GM19397 (cell line): ENCODE results near the gene ASTL.
"Not testable (repeated sequence)": the region's sequence is repeated elsewhere in the genome, so short reads cannot be mapped to it uniquely, and the experiment has no call there.

Experiments
- ATAC-seq: cut with Tn5 transposase; IDR thresholded peaks from one replicate; pipeline ENCODE4 v1.9.1; 2021; ENCODE audit warnings: mild to moderate bottlenecking, moderate library complexity; ENCODE audit not compliant: unreplicated experiment

ASTL gene

DNA sequence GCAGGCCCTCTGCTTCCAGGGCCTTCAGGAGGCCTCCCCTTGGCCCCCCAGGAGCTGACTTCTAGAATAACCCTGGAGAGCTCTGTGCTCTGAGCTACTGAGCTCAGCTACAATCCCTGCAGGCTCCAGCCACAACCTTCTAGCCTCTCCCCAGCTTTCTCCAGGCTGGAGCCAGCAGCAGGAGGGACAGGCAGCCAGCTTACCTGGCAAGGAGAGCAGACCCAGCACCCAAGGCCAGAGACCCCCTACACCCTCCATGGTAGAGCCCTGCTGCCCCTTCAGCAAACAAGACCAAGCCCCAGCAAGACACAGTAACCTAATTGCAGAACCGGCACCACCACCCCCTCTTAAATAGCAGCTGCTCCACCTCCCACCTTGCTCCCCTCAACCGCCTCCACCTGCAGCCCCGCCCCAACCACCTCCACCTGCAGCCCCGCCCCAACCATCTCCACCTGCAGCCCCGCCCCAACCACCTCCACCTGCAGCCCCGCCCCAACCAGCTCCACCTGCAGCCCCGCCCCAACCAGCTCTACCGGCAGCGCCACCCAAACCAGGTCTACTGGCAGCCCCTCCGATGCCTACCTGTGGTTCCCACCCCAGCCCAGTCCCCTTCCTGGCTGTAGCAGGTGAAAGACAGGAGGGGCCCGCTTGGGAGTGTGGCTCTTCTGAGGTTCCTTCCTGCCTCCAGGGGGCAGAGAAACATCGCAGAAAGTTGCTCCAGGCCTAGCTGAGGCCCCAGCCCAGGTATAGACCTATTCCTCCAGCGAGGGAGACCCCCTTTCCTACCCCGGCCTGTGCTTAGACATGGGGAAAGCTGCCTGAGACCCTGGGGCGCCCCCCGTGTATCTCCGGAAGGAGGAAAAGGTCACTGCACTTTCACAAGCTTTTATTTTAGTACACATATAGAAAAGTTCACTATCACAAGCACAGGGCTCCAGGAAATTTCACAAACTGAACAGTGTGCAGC is at the start of gene ASTL:
Gene ASTL, minus strand, starts transcription at position 324 of the 967 bp plus-strand sequence. Its CDS starts 66 bp downstream, at position 258.
- ATAC-seq = no peak

- no peak for ATAC-seq
These were observed 48.3 kb upstream of the ASTL start for GRCh38 chr2:96186562-96186961.

- ATAC-seq = no peak
These were observed 47.2 kb upstream of the ASTL start for GRCh38 chr2:96185516-96185915.

DNA sequence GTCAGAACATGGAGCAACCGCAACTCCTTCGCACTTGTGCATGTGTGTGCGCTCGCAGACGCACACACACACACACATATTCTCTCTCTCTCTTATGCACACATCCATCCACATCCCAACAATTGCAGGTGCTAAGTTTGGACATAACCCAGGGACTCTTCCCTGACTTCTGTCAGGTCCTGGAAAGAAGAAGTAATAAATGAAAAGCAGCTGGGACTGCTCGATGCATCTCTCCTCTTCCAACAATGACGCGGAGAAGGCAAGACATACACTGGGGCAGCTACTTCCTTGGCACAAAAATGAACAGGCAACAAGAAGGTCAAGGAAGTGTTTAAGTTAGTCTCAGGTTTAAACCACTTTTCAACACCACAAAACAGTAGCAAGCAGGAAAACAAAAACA is 46.7 kb upstream of the ASTL start:
- no peak for ATAC-seq

GRCh38 chr2:96184188-96184587 is 45.9 kb upstream of the ASTL start:
- ATAC-seq = no peak

DNA sequence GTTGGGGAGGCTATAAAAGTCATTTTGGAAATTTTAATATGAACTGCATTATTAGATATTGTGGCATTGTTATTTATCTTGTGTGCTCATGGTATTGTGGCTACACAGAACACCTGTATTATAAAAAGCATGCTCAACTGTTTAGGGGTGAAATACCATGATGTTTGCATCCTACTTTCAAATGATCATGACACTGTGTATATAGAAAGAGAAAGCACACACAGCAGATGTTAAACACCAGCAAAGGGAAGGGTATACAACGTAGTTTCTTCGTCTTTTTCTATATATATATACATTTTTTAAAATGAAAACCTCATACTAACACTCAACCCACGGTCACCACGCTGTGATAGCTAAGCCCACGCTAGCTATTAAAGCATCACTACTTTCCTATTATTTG is 43.2 kb upstream of the ASTL start:
- no peak for ATAC-seq

GRCh38 chr2:96180521-96180920 is 42.2 kb upstream of the ASTL start:
- ATAC-seq = no peak

DNA sequence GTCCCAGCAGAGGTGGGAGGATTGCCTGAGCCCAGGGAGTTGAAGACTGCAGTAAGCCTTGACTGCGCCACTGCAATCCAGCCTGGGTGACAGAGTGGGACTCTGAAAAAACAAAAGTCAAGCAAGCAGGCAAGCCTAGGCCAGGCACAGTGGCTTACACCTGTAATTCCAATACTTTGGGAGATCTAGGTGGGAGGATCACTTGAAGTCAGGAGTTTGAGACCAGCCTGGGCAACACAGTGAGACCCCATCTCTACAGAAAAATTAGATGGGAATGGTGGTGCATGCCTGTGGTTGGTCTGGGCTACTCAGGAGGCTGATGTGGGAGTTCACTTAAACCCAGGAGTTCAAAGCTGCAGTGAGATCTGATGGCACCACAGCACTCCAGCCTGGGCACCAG is 41.7 kb upstream of the ASTL start:
- no peak for ATAC-seq

- ATAC-seq = no peak
These were observed 38.4 kb upstream of the ASTL start for GRCh38 chr2:96176661-96177060.

- no peak for ATAC-seq
These were observed 37.6 kb upstream of the ASTL start for GRCh38 chr2:96175951-96176350.

GRCh38 chr2:96174251-96175144 is 36.2 kb upstream of the ASTL start:
- ATAC-seq = peak; percentile 71

GRCh38 chr2:96171831-96172230 is 33.5 kb upstream of the ASTL start:
- ATAC-seq = no peak

DNA sequence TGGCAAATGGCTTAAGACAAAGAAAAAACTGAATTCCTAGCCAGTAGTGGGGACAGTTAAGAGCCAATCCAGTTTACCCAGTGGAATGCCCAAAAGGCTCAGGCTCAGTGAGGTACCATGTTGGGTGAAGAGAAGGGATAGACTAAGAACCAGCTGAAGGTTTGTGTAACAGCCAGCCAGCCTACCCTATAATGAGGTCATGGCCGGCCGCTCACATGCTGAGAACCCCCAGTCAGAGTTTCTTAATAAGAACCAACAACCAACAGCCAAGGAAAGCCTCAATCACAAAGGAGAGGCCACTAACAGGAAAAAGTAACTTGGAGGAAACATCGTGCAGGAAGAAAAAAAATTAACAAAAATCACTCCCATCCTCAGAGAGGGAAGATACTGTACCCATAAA is 32.3 kb upstream of the ASTL start:
- ATAC-seq = no peak

GRCh38 chr2:96169868-96170507 is 31.7 kb upstream of the ASTL start:
- no peak for ATAC-seq

GRCh38 chr2:96167407-96168013 is 29.2 kb upstream of the ASTL start:
- ATAC-seq = no peak

DNA sequence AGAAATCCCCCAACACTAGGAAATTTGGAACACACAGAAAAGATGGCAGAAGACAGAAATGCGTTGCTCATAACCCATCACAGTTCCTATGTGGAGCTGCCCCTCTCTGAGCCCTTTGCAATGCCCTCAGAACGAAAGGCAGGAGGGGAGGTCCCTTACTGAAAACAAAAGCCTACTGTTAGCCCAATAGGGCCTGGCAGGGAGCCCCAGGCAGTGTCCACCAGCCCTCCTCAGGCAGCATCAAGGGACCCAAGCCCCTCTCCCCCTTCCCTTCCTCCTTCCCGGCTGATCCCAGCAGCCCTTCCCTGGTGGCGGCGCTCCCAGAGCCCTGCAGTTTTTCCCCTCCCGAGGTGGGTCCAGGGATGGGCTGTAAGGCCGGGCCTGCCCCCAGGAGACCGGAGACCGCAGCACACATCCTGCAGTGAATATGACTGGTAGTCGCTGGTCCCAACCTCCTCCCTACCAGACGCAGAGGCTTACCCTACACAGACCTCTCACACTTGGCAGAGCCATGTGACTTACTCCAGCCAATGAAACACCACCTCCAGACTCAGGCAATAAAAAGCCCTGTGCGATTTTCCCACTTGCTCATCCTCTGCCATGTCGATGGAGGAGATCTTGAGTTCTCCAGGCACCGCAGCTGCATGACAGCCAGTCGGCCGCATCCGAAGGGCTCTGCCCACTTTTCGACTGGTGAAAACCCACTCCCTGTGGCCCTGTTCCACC is 26.3 kb upstream of the ASTL start:
- ATAC-seq = peak; percentile 58

DNA sequence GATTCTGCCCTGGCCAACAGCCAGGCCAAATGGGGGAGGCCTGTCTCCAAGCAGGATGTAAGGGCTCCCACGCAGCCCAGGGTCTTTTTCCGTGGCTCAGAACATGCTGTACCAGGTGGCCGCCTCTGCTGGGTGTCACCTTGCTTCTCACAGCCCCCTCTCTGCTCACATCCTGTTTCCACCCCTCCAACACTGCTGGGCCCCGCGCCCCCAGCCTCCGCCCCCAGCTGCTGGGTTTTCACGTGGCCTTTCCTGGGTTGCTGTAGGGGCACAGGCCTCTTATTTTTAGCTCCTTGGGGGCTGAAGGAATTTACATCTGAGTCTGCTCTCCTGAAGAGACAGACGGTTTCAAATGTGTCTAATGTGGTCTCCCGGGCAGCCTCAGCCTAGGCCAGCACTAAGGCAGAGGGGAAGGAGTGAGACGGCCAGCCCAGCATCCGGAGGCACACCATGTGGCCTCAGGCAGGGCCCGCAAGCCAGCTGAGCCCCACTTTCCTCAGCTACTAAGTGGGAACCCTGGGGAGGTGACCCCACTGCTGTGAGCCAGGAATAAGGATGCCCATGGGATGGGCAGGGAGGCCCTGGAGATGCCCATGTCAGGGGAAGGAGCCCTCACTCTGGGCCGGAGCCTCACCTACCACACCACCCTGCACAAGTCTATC is 25.6 kb upstream of the ASTL start:
- ATAC-seq = peak; percentile 63

DNA sequence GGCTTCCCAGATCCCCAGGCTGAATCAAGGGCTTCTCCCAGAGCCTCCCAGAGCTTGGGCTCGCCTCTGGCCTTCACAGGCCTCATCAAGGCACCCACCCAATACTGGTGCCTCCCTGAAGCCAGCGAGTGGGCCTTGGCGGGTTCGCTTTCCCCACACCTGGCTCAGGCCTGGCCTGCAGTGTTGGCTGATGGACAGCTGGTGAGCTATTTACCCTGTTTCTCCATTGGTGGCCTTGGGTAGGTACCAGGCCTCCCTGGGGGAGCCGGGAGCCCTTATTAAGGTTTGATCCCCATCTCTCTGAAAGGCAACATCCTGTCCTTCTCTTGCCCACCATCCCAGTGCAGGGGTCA is 25.1 kb upstream of the ASTL start:
- ATAC-seq = peak; percentile 6

DNA sequence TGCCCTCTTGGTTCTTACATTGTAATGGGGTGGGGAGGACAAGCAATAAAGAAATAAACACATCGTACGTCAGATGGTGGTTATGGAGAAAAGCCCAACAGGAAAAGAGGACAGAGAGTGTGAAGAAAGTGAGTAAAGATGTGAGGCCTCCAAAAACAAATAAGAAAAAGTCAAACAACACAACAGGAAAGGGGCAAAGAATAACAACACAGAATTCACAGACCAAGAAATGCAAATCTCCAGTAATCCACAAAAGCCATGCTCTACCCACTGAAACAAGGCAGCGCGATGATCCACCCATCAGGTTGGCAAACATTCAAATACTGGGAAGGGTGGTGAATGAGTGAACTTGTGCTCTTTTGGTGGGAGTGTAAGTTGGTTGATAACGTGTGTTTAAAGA is 23.6 kb upstream of the ASTL start:
- ATAC-seq = no peak

- ATAC-seq = not testable (repeated sequence)
These were observed 22.1 kb upstream of the ASTL start for GRCh38 chr2:96160366-96160765.
